RWPE2 (cell line): ENCODE measurements around the gene PPM1G.

Experiments used
- ATAC-seq: fragments of 200-7000 bp; cut with Tn5 transposase; 3 replicates; pipeline ENCODE4 v1.9.1; 2021; ENCODE audit warnings: low read depth
- DNase-seq: peaks from one replicate; pipeline ENCODE4 v3.0.0-alpha.2; 2020; ENCODE audit warnings: low spot score
- H3K27ac ChIP-seq: fragments of 450-650 bp; 2 replicates; pipeline ENCODE4 v1.5.1; 2017; ENCODE audit warnings: mild to moderate bottlenecking; ENCODE audit not compliant: poor library complexity, severe bottlenecking
- H3K27me3 ChIP-seq: fragments of 250-450 bp; sonication (Bioruptor Pico); 2 replicates; pipeline ENCODE4 v1.5.1; 2021; ENCODE audit warnings: mild to moderate bottlenecking, moderate library complexity; ENCODE audit not compliant: insufficient read depth, poor library complexity, severe bottlenecking
- H3K36me3 ChIP-seq: fragments of 250-450 bp; sonication (Bioruptor Pico); 2 replicates; pipeline ENCODE4 v1.5.1; 2020; ENCODE audit warnings: low read depth, mild to moderate bottlenecking, moderate library complexity
- H3K4me1 ChIP-seq: fragments of 250-450 bp; sonication (Bioruptor Pico); 2 replicates; pipeline ENCODE4 v1.5.1; 2021; ENCODE audit warnings: mild to moderate bottlenecking, moderate library complexity; ENCODE audit not compliant: insufficient read depth, poor library complexity, severe bottlenecking
- H3K4me3 ChIP-seq: fragments of 250-450 bp; sonication (Bioruptor Pico); 2 replicates; pipeline ENCODE4 v1.5.1; 2021; ENCODE audit warnings: mild to moderate bottlenecking, moderate library complexity; ENCODE audit not compliant: severe bottlenecking
- H3K9me3 ChIP-seq: fragments of 250-450 bp; sonication (Bioruptor Pico); 2 replicates; pipeline ENCODE4 v1.5.1; 2021; ENCODE audit warnings: mild to moderate bottlenecking, moderate library complexity; ENCODE audit not compliant: severe bottlenecking
- TF ChIP-seq, protein P1 (sequence below): fragments of 450-650 bp; IDR thresholded peaks from one replicate; pipeline ENCODE4 v1.5.1; 2017; ENCODE audit warnings: mild to moderate bottlenecking, moderate library complexity; ENCODE audit not compliant: poor library complexity, severe bottlenecking

The PPM1G gene

DNA sequence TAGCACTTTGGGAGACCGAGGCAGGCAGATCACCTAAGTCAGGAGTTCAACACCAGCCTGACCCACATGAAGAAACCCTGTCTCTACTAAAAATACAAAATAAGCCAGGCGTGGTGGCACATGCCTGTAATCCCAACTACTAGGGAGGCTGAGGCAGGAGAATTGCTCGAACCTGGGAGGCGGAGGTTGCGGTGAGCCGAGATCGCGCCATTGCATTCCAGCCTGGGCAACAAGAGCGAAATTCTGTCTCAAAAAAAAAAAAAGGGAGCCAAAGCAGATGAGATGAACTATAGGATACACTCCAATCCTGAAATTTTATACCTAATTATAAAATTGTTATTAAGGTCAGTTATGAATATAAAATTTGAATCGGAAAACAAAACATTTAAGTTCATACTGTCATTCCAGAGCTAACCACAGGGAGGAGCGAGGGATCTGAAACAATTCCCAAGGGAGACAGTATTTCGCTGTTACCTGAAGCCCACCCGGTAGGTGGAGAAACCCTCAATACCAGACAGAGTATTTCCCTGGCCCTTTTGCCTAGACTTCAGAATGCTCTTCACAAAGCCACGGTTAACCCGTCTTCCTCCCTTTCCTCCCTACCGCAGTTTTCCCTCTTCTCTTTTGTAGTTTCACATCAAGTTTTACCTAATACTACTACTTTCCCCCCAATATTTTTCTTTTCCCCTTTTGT lies 1.4 kb downstream of the PPM1G start:
- H3K4me1 ChIP-seq, result peaks cover 12% of the 10 kb centered on the region
- peak overlapping the region; percentile 78 for H3K27ac ChIP-seq
- H3K9me3 ChIP-seq, result no peaks in the 10 kb centered on the region
- H3K27me3 ChIP-seq, result no peaks in the 10 kb centered on the region
- peaks cover 42% of the 10 kb centered on the region for H3K36me3 ChIP-seq
- TF ChIP-seq, protein P1, sequence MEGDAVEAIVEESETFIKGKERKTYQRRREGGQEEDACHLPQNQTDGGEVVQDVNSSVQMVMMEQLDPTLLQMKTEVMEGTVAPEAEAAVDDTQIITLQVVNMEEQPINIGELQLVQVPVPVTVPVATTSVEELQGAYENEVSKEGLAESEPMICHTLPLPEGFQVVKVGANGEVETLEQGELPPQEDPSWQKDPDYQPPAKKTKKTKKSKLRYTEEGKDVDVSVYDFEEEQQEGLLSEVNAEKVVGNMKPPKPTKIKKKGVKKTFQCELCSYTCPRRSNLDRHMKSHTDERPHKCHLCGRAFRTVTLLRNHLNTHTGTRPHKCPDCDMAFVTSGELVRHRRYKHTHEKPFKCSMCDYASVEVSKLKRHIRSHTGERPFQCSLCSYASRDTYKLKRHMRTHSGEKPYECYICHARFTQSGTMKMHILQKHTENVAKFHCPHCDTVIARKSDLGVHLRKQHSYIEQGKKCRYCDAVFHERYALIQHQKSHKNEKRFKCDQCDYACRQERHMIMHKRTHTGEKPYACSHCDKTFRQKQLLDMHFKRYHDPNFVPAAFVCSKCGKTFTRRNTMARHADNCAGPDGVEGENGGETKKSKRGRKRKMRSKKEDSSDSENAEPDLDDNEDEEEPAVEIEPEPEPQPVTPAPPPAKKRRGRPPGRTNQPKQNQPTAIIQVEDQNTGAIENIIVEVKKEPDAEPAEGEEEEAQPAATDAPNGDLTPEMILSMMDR, result peak; percentile 74
- H3K4me3 ChIP-seq, result peak overlapping the region; percentile 96
- no peak for DNase-seq
- no peak for ATAC-seq

DNA sequence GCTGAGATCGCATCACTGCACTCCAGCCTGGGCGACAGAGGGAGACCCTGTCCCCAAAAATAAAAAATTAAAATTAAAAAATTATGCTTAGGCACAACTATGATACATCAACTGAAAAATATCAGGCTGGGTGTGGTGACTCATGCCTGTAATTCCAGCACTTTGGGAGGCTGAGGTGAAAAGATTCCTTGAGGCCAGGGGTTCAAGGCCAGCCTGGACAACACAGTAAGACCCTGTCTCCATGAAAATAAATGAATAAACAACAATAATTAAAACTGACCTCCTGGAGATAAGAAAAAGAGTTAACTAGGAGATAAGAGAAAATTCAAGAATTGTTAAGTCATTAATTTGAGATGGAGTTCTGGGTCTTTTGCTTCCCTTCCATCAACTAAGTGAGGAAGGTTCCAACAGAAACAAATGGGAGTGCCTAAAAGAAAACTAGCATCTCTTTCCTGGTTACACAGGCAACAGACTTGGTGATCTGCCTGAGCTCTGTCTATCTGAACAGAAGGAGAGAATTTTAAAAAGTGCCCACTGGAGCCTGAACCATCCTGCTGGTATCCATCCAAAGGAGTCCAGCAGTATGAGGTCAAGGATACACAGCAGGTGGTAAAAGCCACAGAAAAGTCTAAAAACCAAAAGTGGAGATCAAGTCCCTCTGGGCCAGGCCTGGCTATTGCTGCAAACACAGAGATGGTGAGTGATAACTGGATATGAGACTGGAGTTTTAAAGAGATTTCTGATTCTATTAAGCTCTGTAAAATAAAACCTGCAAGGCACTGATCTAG lies 8.8 kb downstream of the PPM1G start:
- ATAC-seq, result no peak
- TF ChIP-seq, protein P1, result no peak
- no peak for DNase-seq

DNA sequence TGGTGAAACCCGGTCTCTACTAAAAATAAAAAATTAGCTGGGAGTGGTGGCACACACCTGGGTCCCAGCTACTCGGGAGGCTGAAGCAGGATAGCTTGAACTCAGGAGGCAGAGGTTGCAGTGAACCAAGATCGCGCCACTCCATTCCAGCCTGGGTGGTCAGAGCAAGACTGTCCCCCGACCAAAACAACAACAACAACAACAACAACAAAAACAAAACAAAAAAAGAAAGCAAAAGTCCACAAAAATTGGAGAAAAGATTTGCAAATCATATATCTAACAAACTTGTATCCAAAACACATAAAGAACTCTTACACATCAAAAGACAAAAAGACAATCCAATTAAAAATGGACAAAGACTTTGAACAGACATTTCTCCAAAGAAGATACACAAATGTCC lies 10.4 kb downstream of the PPM1G start:
- peaks cover 46% of the 10 kb centered on the region for H3K36me3 ChIP-seq
- DNase-seq (no peak), ATAC-seq (no peak)

More for the DNA sequence above, 8.8 kb downstream of the PPM1G start:
- H3K27me3 ChIP-seq, result no peaks in the 10 kb centered on the region
- H3K9me3 ChIP-seq, result no peaks in the 10 kb centered on the region
- H3K4me3 ChIP-seq, result no peak overlapping the region
- peaks cover 54% of the 10 kb centered on the region for H3K36me3 ChIP-seq
- H3K4me1 ChIP-seq, result no peaks in the 10 kb centered on the region
- H3K27ac ChIP-seq, result no peak overlapping the region

DNA sequence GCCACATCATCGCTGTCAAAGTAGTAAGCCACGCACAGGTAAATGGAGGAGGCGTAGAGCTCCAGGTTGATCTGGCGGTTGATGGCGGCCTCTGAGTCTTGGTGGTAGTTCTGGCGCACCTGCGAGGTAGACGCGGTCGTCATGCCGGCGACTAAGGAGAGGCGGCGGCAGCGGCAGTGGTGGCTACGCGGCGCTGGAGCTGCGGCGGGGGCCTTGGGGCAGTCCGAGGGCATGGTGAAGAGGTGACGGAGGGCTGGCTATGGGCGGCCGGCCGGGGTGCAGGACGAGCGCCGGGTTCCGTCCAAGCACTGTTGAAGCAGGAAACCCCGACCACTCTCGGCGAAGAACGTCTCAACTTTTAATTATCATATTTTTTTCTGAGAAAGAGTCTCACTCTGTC lies 16.2 kb downstream of the PPM1G start:
- TF ChIP-seq, protein P1, result no peak
- Histone ChIP-seq H3K27me3 (no peaks in the 10 kb centered on the region), H3K4me3 (no peak overlapping the region), H3K36me3 (peaks cover 15% of the 10 kb centered on the region), H3K9me3 (no peaks in the 10 kb centered on the region), H3K27ac (no peak overlapping the region), H3K4me1 (no peaks in the 10 kb centered on the region)
- no peak for ATAC-seq
- no peak for DNase-seq

More for the DNA sequence above, 10.4 kb downstream of the PPM1G start:
- Histone ChIP-seq H3K27ac (no peak overlapping the region), H3K4me1 (no peaks in the 10 kb centered on the region), H3K27me3 (no peaks in the 10 kb centered on the region), H3K4me3 (no peak overlapping the region), H3K9me3 (no peaks in the 10 kb centered on the region)
- TF ChIP-seq, protein P1, result no peak
